Fibroblast of skin of left biceps (primary cell): Measurements from ENCODE around the gene GALNT9.
"Not testable (repeated sequence)": the region's sequence is repeated elsewhere in the genome, so short reads cannot be mapped to it uniquely, and the experiment has no call there.

Experiments used
- DNase-seq, 2 experiments: peaks; one replicate each; pipeline ENCODE4 v3.0.0-alpha.2; 2013; ENCODE audit warnings: low read depth in 2 of 2

GALNT9 gene

DNA sequence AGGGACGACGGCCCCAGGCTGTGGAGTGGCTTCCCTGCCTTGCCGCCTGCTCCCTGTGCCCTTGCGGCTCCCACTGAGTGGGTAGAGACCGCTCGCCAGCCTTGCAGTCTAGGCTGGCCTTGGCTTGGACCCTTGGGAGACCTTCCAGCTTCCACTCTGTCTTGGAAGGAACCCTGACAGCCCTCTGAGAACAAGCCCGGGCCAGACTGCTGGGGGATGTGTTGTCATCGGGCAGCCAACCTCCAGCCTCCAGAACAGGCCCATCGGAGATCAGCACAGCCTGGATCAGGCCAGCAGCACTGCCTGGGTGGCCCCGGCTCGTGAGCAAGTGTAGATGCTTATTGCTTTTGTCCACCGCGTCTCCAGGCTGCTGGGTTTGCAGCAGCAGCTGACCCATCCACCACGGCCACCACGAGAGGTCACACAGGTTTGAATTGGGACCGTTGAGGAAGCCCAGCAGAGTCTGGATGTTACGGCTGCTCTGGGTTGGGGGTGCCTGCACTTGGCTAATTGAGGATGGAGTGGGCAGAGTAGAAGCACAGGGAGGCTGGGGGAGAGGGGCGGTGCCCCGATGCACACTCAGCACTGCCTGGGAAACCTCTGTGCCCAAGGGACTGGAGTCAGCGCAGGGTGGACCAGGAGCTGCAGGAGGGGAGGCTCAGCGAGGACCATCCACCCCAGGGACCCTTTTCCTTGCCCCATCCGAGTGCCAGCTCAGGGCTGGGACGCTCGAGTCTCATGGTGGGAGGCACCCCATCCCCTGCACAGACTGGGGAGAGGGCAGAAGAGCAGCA lies 129.7 kb downstream of the GALNT9 start:
- DNase-seq, result no peak

- no peak for DNase-seq
Measured at GRCh38 chr12:132199101-132199500, 130.3 kb downstream of the GALNT9 start.

DNA sequence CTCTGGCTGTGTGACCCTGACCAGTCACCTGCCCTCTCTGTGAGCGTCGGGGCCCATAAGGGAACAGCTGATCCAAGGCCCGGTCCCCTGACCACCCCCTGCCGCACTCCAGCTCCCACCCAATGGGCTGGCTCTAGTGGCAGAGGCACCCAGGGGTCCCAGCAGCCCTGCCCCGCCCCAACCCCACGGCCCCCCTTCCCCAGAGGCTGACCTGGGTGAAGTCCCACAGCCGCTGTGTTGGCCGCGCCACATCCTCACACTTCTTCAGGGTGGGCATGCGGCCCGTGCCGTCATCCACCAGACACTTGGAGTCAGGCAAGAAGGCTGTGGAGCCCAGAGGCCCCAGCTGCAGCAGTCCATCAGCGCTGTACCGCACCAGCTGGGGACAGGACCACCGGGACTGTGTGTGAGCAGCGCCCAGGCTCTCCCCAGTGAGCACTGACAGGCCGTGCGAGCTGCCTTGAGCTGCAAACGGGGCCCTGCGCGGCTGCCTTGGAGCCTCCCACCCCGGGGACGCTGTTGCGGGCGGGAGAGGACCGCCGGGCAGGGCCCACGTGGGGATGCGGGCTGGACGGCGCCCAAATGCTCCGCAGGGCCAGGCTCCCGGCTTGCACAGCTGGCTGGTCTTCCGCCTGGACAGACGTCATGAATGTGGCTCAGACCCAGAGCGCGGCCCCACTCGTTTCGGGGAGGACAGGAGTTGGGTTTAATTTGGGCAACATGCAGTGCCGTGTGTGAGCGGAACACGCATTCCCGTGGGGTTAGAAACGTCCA lies 131.6 kb downstream of the GALNT9 start:
- DNase-seq, result no peak

DNA sequence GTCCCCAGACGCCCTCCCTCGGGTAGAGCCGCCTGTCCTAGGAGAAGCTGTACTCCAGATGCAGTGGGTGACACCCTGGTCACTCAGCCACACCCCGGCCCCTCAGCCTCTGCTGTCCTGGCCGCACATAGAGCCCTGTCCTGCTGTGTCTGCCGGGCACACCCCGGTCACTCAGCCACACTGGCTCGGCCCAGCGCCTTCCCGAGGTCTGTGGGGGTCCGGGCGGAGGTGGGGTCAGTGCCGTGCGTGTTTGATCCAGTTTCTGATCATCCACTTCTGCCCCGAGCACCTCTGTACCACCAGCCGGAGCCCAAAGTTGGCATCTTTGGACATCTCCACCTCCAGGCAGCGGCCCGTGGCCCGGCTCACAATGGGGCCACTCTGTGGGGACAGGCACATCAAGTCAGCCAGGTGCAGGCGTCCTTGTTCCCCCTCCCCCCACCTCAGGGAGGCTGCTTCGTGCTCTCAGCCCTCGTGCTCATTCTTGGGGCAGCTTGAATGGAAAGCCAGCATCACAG lies 132.5 kb downstream of the GALNT9 start:
- DNase-seq, result no peak

DNA sequence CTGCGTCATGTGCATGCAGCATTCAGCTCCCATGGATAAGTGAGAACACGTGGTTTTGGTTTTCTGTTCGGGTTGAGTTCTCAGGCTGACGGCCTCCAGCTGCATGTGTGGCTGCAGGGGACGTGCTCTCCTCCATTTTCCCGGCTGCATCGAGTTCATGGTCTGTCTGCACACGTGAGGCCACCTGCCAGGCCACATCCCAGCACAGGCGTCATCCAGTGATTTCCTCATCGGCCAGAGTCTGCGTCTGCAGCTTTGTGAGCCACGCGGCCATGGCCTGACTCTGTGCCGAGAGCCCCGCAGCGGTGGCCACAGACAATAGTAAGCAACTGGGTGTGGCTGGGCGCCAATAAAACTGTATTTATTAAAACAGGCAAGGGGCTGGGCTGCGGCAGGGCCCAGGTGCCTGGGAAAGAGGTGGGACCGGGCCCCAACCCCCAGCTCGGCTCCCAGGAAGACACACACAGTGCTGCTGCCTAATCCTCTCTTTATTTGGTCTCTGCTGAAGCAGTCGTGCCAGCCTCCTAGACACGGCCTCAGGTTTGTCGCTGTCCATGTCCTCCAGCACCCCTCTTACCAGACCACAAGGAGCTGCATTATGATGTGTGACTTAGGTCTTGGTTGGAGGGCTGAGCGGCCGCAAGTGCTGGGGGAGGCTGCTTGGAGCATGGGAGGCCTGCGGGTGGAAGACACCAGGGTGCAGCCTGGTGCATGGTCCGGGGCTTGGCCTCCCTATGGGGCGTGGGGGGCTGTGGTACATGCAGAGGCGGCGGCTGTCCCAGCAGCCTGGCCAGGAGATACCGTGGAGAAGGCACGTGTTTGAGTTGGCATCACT lies 133.1 kb downstream of the GALNT9 start:
- no peak for DNase-seq

DNA sequence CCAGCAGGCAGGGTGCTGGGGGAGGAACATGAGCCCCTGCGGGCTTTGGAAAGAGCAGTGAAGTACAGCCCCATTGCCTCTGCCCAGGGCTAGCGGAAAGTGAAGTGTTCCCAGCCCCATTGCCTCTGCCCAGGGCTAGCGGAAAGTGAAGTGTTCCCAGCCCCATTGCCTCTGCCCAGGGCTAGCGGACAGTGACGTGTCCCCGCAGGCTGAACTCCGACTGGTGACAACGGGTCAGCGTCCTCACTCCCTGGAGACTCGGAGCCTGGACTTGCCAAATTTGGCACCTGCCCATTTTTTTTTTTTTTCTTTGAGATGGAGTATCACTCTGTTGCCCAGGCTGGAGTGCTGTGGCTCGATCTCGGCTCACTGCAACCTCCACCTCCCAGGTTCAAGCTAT lies 134.1 kb downstream of the GALNT9 start:
- not testable (repeated sequence) for DNase-seq

- no peak for DNase-seq
Measured at GRCh38 chr12:132194556-132194955, 134.8 kb downstream of the GALNT9 start.

- DNase-seq, result no peak
Measured at GRCh38 chr12:132194056-132194455, 135.3 kb downstream of the GALNT9 start.

- DNase-seq, result no peak
Measured at GRCh38 chr12:132191715-132192553, 137.5 kb downstream of the GALNT9 start.

GRCh38 chr12:132190834-132191500 lies 138.4 kb downstream of the GALNT9 start:
- DNase-seq, result no peak

DNA sequence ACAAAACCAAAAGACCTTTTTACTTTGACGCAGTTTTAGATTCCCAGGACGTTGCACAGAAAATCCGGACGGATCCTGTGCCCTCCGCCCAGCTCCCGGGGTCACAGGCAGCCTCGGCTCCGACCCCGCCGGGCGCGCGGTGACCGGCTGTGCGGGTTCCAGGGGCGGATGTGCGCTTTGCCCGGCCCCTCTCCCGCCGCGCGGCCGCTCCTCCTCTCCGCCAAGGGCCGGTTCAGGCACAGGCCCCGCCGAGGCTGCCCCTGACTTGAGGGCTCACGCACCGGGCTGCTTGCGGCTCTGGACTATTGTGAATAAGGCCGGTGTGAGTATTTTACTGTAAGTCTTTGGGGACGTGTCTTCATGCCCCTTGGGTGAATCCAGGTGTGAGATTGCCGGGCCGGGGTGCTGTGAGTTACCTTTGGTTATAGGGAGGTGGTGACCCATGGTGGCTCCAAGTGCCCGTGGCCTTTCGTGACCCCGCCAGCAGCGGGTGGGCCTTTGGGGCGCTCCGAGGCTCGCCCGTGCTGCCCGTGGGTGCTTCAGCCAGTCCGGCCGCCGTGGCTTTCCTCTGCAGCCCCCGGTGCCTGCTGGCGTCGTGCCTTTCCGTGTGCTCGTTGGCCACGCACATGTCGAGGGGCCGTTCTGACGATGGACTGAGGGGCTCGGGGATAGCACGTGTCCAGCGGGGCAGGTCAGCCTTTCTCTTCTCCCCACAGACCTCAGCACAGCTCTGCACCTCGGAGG lies 139.2 kb downstream of the GALNT9 start:
- DNase-seq, result no peak

DNA sequence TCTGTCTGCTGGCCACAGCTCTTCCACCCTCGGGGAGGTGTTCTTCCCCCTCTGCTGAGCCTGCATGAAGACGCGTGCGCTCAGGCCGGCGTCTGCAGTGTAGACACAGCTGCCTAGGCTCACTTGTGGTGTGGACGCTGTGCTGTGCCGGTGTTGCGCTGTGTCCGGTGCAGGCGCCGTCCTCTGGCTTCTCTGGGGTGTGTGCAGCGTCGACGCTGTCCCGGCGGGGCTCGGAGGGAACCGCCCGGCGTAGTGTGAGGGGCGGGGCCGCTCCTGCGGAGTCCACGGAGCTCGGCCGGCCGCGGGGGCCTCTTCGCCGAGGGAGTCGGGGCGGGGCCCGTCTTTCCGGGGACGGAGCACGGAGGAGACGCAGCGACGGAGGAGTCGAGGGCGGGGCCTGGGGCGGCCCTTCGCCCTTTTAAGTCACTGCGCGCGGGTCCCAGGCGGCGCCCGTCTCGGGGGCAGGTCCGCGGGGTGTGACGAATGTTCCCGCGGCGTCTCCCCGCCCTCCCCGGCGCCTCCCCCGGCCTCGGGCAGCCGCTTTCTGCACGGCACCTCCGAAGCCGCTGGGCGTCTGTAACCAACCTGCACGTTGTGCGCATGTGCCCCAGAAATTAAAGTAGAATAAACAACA lies 139.9 kb downstream of the GALNT9 start:
- DNase-seq, result peak; percentile 50 to 60

DNA sequence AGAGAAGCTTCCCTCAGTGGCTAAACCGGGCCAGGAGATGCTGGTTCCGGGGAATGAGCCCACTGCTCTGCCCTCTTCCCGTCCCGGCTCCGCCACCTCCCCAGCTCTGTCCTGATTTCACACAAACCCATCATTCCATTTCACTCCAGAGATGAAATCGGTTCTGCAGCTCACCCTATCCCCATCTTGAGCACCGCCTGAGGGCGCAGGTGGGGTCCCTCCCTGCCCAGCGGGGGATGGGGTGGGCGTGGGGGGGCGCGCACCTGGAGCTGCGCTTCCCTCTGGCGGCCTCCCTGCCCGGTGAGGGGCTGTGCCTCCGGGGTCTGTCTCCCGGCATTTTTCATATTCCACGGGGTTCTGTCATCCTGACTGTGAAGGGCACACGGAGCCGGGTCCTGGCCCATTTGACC lies 140.5 kb downstream of the GALNT9 start:
- DNase-seq, result no peak

DNA sequence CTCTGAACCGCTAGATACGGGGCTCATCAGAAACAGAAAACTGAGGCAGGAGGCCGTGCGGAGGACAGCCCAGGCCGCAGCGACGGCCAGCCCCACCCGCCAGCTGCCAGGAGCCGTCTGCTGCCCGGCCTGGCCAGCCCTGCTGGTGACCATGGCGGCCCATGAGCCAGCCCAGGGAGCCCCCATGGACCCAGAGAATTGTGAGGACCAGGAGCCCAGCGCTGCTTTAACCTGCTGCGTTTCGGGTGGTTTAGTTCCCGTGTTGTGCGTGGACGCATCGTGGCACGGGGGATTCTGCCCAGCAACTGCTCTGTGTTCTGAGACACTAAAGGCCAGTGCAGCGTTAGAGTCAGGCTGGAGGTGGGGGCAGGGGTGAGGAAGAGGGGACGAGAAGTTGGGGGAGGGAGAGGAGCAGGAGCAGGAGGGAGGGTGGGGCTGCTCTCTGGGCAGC lies 140.9 kb downstream of the GALNT9 start:
- no peak for DNase-seq

DNA sequence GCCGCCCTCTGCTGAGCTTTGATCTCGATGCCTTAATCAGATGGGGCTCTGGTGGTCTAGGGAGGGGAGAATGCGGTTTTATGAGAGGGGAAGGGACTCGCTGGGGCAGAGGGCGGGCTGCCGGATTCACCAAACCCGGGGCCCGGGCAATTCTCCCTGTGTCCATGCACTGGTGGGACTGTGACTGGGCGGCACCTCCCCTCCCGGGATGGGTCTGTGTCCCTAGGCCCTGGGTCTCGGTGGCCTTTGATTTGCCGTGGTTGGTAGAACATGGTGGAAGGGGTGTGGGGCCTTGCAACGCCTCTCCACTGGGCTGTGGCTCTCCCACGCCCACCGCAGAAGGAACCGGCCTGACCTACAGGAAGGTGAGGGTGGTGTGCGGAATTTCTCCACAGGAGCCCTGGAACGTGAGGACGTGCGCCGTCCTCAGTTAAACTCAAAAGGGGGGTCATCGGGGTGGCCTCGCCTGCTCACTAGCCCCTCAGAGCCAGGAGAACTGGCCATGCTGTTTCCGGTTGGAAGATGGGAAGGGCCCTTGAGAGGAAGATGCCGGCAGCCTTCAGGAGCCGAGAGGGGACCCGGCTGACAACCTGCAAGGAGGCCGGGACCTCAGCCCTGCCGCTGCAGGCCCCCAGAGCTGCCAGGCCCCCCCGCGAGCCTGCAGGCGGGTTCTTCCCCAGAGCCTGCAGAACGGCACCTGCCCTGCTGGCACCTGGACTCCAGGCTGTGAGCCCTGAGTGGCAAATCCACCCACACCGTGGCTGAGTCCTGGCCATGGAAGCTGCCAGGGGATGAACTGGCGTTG lies 141.5 kb downstream of the GALNT9 start:
- no peak for DNase-seq

GRCh38 chr12:132186857-132187620 lies 142.3 kb downstream of the GALNT9 start:
- no peak for DNase-seq

DNA sequence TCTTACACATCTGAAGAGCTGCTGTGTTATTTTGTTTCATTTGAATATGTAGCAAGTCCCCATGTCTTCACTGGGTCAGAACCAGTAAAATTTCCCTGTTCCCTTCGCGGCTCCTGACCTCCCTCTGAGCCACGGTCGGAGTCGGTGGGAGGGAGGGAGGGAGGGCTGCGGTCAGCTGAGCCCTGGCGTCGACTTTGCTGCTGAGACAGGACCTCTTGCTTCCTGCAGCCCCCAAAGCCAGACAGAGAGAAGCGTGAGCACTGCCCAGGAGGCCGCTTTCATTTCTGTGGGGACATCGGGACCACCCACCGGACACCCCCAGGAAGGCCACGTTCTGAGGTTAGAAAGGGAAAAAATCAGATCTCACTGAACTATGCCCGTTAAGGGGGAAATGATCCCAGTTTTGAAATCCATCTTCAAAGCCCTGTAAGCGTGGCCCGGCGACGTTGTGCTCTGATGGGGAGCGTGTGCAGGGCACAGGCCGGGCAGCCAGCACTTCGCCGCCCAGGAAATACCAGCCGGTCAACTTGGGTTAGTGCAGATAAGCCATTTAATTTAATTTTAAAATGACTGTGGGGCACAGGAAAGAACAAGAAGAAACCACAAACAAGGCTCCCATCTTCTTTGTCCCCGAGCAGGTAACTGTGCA lies 143.1 kb downstream of the GALNT9 start:
- DNase-seq, result no peak
